Psoas muscle (tissue), 8 donors: Measurements from ENCODE around the gene CDHR4. TPM values are rescaled to one million over a fixed set of nuclear protein-coding genes. Genes with fewer than 3 reads are reported as not detected.

Experiments
- ATAC-seq, 4 donors: fragments of 200-7000 bp; cut with Tn5 transposase; one replicate each; pipeline ENCODE4 v1.9.1; 2020; ENCODE audit warnings: moderate library complexity in 3 of 4, mild to moderate bottlenecking in 2 of 4
- DNase-seq, 2 donors: peaks; one replicate each; pipeline ENCODE4 v3.0.0-alpha.2; 2020
- H3K27ac ChIP-seq: fragments of 200-600 bp; one replicate; pipeline ENCODE4 v1.8.0; 2022
- H3K27me3 ChIP-seq, 3 donors: fragments of 200-600 bp in 1 of 3; one replicate each; pipeline versions ENCODE4 v1.6.1 to v1.8.0; 2013 to 2022; ENCODE audit warnings: low read length in 2 of 3, mild to moderate bottlenecking in 2 of 3, moderate library complexity in 1 of 3; ENCODE audit not compliant: insufficient read depth in 3 of 3
- H3K36me3 ChIP-seq, 2 donors: fragments of 200-600 bp in 1 of 2; one replicate each; pipeline versions ENCODE4 v1.6.1 to v1.8.0; 2013 to 2022; ENCODE audit warnings: low read depth in 1 of 2, mild to moderate bottlenecking in 1 of 2, moderate library complexity in 1 of 2; ENCODE audit not compliant: insufficient read depth in 1 of 2
- H3K4me1 ChIP-seq: fragments of 200-600 bp; one replicate; pipeline ENCODE4 v1.8.0; 2022
- H3K4me3 ChIP-seq: fragments of 200-600 bp; one replicate; pipeline ENCODE4 v1.8.0; 2022; ENCODE audit warnings: mild to moderate bottlenecking
- H3K9me3 ChIP-seq: fragments of 200-600 bp; one replicate; pipeline ENCODE4 v1.8.0; 2022
- CTCF ChIP-seq: fragments of 200-600 bp; IDR thresholded peaks from one replicate; pipeline ENCODE4 v1.8.0; 2022; ENCODE audit warnings: antibody characterized with exemption
- WGBS, 3 donors: extraction: QIAGEN DNeasy Blood & Tissue Kit; methylation state at CpG; one replicate each; pipeline versions ENCODE4 v1.1.6 to v1.1.7; 2013; 5-methylcytosine and 5-hydroxymethylcytosine counted together
- intact Hi-C, 2 donors: fragments of 100-400 bp; cut with DNase I; formaldehyde crosslinking; loops; one replicate each; pipeline versions ENCODE4 v1.11.0 to v1.14.2; 2022
- polyA plus RNA-seq, 3 donors: library from polyadenylated mRNA; stranded (reverse); fragments of 200-250 nt; gene quantifications; one replicate each; pipeline ENCODE4 v1.2.3, GENCODE V29; 2013
- total RNA-seq, 4 donors: library from RNA; stranded (reverse); fragmentation: NEBNext Ultra II Directional in 2 of 4; extraction: Animal tissue kit (Norgen Biotek cat#: 25700) in 2 of 4; gene quantifications; one replicate each; pipeline versions ENCODE4 v1.2.1 to v1.2.4, GENCODE V29; 2021 to 2023
- donor health status: healthy with polysubstance abuse.
- donor health status: DM: no; HTN: no; CAD: no; lungs with moderate emphysema.
- donor health status: Bipolar disorder and iron deficiency.
- donor health status: healthy.
- donor health status: DM: yes; HTN: yes; CAD: no.
- donor health status: DM: no; HTN: no; CAD: no.
- donor health status: DM: no; HTN: no; CAD: no.
- donor health status: DM: yes; HTN: yes; CAD: no.

Gene CDHR4
- total and polyA plus RNA-seq, 7 donors: 0.03 to 0.28 TPM; not detected in 5

- no peak for TF ChIP-seq CTCF
- WGBS, 3 donors: 91 to 98% (median 97%) methylated on average over 2 of the region's 2 CpGs
- ATAC-seq: peak in 2 of 4 donors; percentile 44 to 60
These were observed 53.7 kb downstream of the CDHR4 start for GRCh38 chr3:49745986-49746385.

More at GRCh38 chr3:49745986-49746385, 53.7 kb downstream of the CDHR4 start:
- no peaks in the 10 kb centered on the region for H3K27me3 ChIP-seq
- no peak overlapping the region for H3K4me3 ChIP-seq
- peaks cover 11 to 49% of the 10 kb centered on the region in 2 donors for H3K36me3 ChIP-seq
- H3K27ac ChIP-seq: no peak overlapping the region
- H3K4me1 ChIP-seq: no peaks in the 10 kb centered on the region
- intact Hi-C loops: no loop called here
- no peaks in the 10 kb centered on the region for H3K9me3 ChIP-seq
- DNase-seq: no peak

Other genes starting within 250 kb of the CDHR4 start
- under 1 TPM; 0.22 to 0.95 (median 0.47) TPM for gene BSN, start 245.4 kb downstream of the CDHR4 start, total RNA-seq
- gene BSN, start 245.4 kb downstream of the CDHR4 start, polyA plus RNA-seq: under 1 TPM; 0.08 to 0.20 (median 0.10) TPM
- gene APEH, start 125.5 kb downstream of the CDHR4 start, total RNA-seq: 100 to 1,000 TPM; 115 to 189 (median 165) TPM
- 100 to 1,000 TPM in 1 of 3 donors, 10 to 100 TPM in 2; 70.8 to 109 (median 89.1) TPM for gene APEH, start 125.5 kb downstream of the CDHR4 start, polyA plus RNA-seq
- gene MST1, start 110.4 kb downstream of the CDHR4 start, total RNA-seq: 1 to 10 TPM; 3.2 to 7.0 (median 4.7) TPM
- gene MST1, start 110.4 kb downstream of the CDHR4 start, polyA plus RNA-seq: 1 to 10 TPM; 1.4 to 4.5 (median 2.0) TPM
- gene RNF123, start 110.3 kb downstream of the CDHR4 start, total RNA-seq: 100 to 1,000 TPM; 105 to 170 (median 146) TPM
- gene RNF123, start 110.3 kb downstream of the CDHR4 start, polyA plus RNA-seq: 10 to 100 TPM; 36.1 to 89.3 (median 76.9) TPM
- under 1 TPM in 1 of 4 donors, not detected in 3; 0.36 TPM for gene AMIGO3, start 80.2 kb downstream of the CDHR4 start, total RNA-seq
- gene AMIGO3, start 80.2 kb downstream of the CDHR4 start, polyA plus RNA-seq: under 1 TPM; 0.38 to 0.94 (median 0.49) TPM
- 10 to 100 TPM in 2 of 4 donors, 1 to 10 TPM in 2; 9.3 to 14.5 (median 11.1) TPM for gene GMPPB, start 75.9 kb downstream of the CDHR4 start, total RNA-seq
- gene GMPPB, start 75.9 kb downstream of the CDHR4 start, polyA plus RNA-seq: 10 to 100 TPM; 12.5 to 30.7 (median 22.2) TPM
- gene IP6K1, start 13.3 kb downstream of the CDHR4 start, total RNA-seq: 10 to 100 TPM; 11.6 to 16.1 (median 13.1) TPM
- gene IP6K1, start 13.3 kb downstream of the CDHR4 start, polyA plus RNA-seq: 10 to 100 TPM in 1 of 3 donors, 1 to 10 TPM in 2; 9.1 to 15.5 (median 9.5) TPM
- gene INKA1, start 3.4 kb upstream of the CDHR4 start, total RNA-seq: 10 to 100 TPM in 1 of 4 donors, 1 to 10 TPM in 3; 2.2 to 20.1 (median 3.6) TPM
- gene INKA1, start 3.4 kb upstream of the CDHR4 start, polyA plus RNA-seq: 1 to 10 TPM; 2.4 to 5.2 (median 3.6) TPM
- 10 to 100 TPM in 1 of 4 donors, 1 to 10 TPM in 3; 4.9 to 10.4 (median 7.3) TPM for gene UBA7, start 14.1 kb upstream of the CDHR4 start, total RNA-seq
- 1 to 10 TPM; 3.3 to 4.2 (median 4.1) TPM for gene UBA7, start 14.1 kb upstream of the CDHR4 start, polyA plus RNA-seq
- 1 to 10 TPM in 2 of 4 donors, under 1 TPM in 2; 0.36 to 1.2 (median 0.81) TPM for gene TRAIP, start 56.7 kb upstream of the CDHR4 start, total RNA-seq
- gene TRAIP, start 56.7 kb upstream of the CDHR4 start, polyA plus RNA-seq: 1 to 10 TPM; 1.3 to 4.6 (median 2.0) TPM
- gene CAMKV, start 70.0 kb upstream of the CDHR4 start, total RNA-seq: not detected
- under 1 TPM in 1 of 3 donors, not detected in 2; 0.09 TPM for gene CAMKV, start 70.0 kb upstream of the CDHR4 start, polyA plus RNA-seq
- gene MST1R, start 104.0 kb upstream of the CDHR4 start, total RNA-seq: 1 to 10 TPM in 1 of 4 donors, under 1 TPM in 3; 0.39 to 1.7 (median 0.70) TPM
- under 1 TPM; 0.38 to 0.95 (median 0.57) TPM for gene MST1R, start 104.0 kb upstream of the CDHR4 start, polyA plus RNA-seq
- gene MON1A, start 129.9 kb upstream of the CDHR4 start, total RNA-seq: 10 to 100 TPM; 13.7 to 15.9 (median 15.0) TPM
- gene MON1A, start 129.9 kb upstream of the CDHR4 start, polyA plus RNA-seq: 10 to 100 TPM; 19.3 to 37.8 (median 28.3) TPM
- gene RBM6, start 140.3 kb upstream of the CDHR4 start, total RNA-seq: 10 to 100 TPM; 21.6 to 41.0 (median 28.0) TPM
- 10 to 100 TPM; 28.3 to 42.8 (median 31.1) TPM for gene RBM6, start 140.3 kb upstream of the CDHR4 start, polyA plus RNA-seq